B cell (primary cell): ENCODE measurements around the gene PLCE1. TPM values are rescaled to one million over a fixed set of nuclear protein-coding genes. Genes with fewer than 3 reads are reported as not detected.

ENCODE experiments used
- ATAC-seq: fragments of 200-7000 bp; cut with Tn5 transposase; one replicate; pipeline ENCODE4 v1.10.0; 2021; ENCODE audit warnings: low read depth, mild to moderate bottlenecking, moderate number of reproducible peaks, moderate library complexity
- CTCF ChIA-PET: fragments of 350-600 bp; sonication (Branson Sonifier 250); formaldehyde crosslinking; loops from one replicate; lab custom pipeline; 2021; ENCODE audit warnings: antibody characterized with exemption, inconsistent platforms; lab: Charles Lee
- POLR2A ChIA-PET: fragments of 350-600 bp; sonication (Branson Sonifier 250); formaldehyde crosslinking; loops from one replicate; lab custom pipeline; 2021; ENCODE audit warnings: antibody characterized with exemption; lab: Charles Lee
- DNase-seq: peaks from one replicate; pipeline ENCODE4 v3.0.0; 2013
- H2AFZ ChIP-seq: 2 replicates; pipeline ENCODE4 v1.6.1; 2012; ENCODE audit warnings: mild to moderate bottlenecking, low read depth, low read length; ENCODE audit not compliant: insufficient read depth, poor library complexity, severe bottlenecking
- H3K27ac ChIP-seq, 2 donors: 1 replicate in 1 of 2; 2 replicates in 1 of 2; pipeline ENCODE4 v1.5.1; 2012 to 2013; ENCODE audit warnings: low read length in 2 of 2, mild to moderate bottlenecking in 2 of 2, moderate library complexity in 1 of 2
- H3K27me3 ChIP-seq, 4 experiments: fragments of 200-600 bp in 1 of 4; sonication (generic) in 1 of 4; replicated peaks in 1 of 4; 1 replicate in 2 of 4; 2 replicates in 2 of 4; pipeline versions ENCODE4 v1.6.1 to v1.7.0; 2013 to 2016; ENCODE audit warnings: low read length in 3 of 4, mild to moderate bottlenecking in 2 of 4, mixed read lengths in 1 of 4, moderate library complexity in 1 of 4; ENCODE audit not compliant: insufficient read depth in 4 of 4, control insufficient read depth in 3 of 4; ENCODE audit errors: control extremely low read depth in 1 of 4
- H3K36me3 ChIP-seq, 2 experiments: replicated peaks in 1 of 2; 1 replicate in 1 of 2; 2 replicates in 1 of 2; pipeline versions ENCODE4 v1.6.1 to v1.7.1; 2013; ENCODE audit warnings: low read length in 1 of 2; ENCODE audit not compliant: insufficient read depth in 2 of 2, control insufficient read depth in 1 of 2; ENCODE audit errors: control extremely low read depth in 1 of 2, extremely low read depth in 1 of 2
- H3K4me1 ChIP-seq, 2 donors: fragments of 200-600 bp in 1 of 2; sonication (generic) in 1 of 2; 1 replicate in 1 of 2; 2 replicates in 1 of 2; pipeline versions ENCODE4 v1.5.1 to v1.6.1; 2013 to 2017; ENCODE audit warnings: low read length in 2 of 2; ENCODE audit not compliant: control insufficient read depth in 2 of 2, insufficient read depth in 2 of 2
- H3K4me2 ChIP-seq: replicated peaks from 2 replicates; pipeline ENCODE3; 2012; ENCODE audit warnings: mild to moderate bottlenecking, low read depth, low read length; ENCODE audit not compliant: poor library complexity, severe bottlenecking
- H3K4me3 ChIP-seq, 5 experiments: fragments of 200-600 bp in 1 of 5; sonication (generic) in 1 of 5; 1 replicate in 3 of 5; 2 replicates in 2 of 5; pipeline versions ENCODE4 v1.5.1 to v1.7.0; 2011 to 2016; ENCODE audit warnings: low read length in 4 of 5, mild to moderate bottlenecking in 4 of 5, low read depth in 2 of 5, control low read depth in 1 of 5, moderate library complexity in 1 of 5; ENCODE audit not compliant: insufficient read depth in 1 of 5; ENCODE audit errors: control extremely low read depth in 1 of 5, extremely low read depth in 1 of 5
- H3K79me2 ChIP-seq: fragments of 200-600 bp; sonication (generic); one replicate; pipeline ENCODE4 v1.6.0; 2016; ENCODE audit warnings: low read length; ENCODE audit not compliant: control insufficient read depth, insufficient read depth
- H3K9ac ChIP-seq: fragments of 200-600 bp; sonication (generic); 2 replicates; pipeline ENCODE4 v1.6.1; 2017; ENCODE audit warnings: mild to moderate bottlenecking, low read length, moderate library complexity
- H3K9me3 ChIP-seq, 3 donors: one replicate each; pipeline versions ENCODE4 v1.6.1 to v1.7.1; 2013; ENCODE audit warnings: low read length in 2 of 3; ENCODE audit not compliant: control insufficient read depth in 2 of 3, insufficient read depth in 1 of 3; ENCODE audit errors: control extremely low read depth in 1 of 3
- H4K20me1 ChIP-seq: 2 replicates; pipeline ENCODE4 v1.6.0; 2012; ENCODE audit warnings: mild to moderate bottlenecking, low read length; ENCODE audit not compliant: insufficient read depth, control insufficient read depth, poor library complexity, severe bottlenecking
- H3K27ac Mint-ChIP-seq: one replicate; pipeline ENCODE4 v1.8.0; 2021; ENCODE audit warnings: mixed read lengths
- H3K27me3 Mint-ChIP-seq: one replicate; pipeline ENCODE4 v1.8.0; 2021; ENCODE audit warnings: mixed read lengths
- H3K4me1 Mint-ChIP-seq: one replicate; pipeline ENCODE4 v1.8.0; 2021; ENCODE audit warnings: mixed read lengths
- H3K4me3 Mint-ChIP-seq: one replicate; pipeline ENCODE4 v1.8.0; 2021; ENCODE audit warnings: mixed read lengths
- H3K9me3 Mint-ChIP-seq: one replicate; pipeline ENCODE4 v1.8.0; 2022; ENCODE audit warnings: mixed read lengths; ENCODE audit not compliant: insufficient read depth
- CTCF ChIP-seq: fragments of 200-600 bp; IDR thresholded peaks from one replicate; pipeline ENCODE4 v1.8.0; 2022; ENCODE audit warnings: antibody characterized with exemption, mild to moderate bottlenecking
- EZH2 ChIP-seq: IDR thresholded peaks from 2 replicates; pipeline ENCODE4 v1.6.1; 2012; ENCODE audit warnings: borderline replicate concordance, low read depth, mild to moderate bottlenecking, moderate library complexity, low read length; ENCODE audit not compliant: insufficient read depth, poor library complexity, severe bottlenecking
- WGBS: methylation state at CpG from one replicate; pipeline ENCODE4 v1.1.5; 2013; ENCODE audit warnings: missing lambda C conversion rate; ENCODE audit not compliant: insufficient coverage; 5-methylcytosine and 5-hydroxymethylcytosine counted together
- intact Hi-C: fragments of 100-400 bp; cut with micrococcal nuclease; formaldehyde crosslinking; loops from one replicate; pipeline ENCODE4 v1.10.0; 2022
- polyA plus RNA-seq: library from polyadenylated mRNA; depleted of rRNA; stranded (reverse); fragments of >200 nt; gene quantifications from 2 replicates; pipeline ENCODE4 v1.2.3, GENCODE V29; 2012
- total RNA-seq, 2 donors: library from RNA; stranded (reverse); fragments of 120-200 nt in 1 of 2; gene quantifications; 1 replicate in 1 of 2; 2 replicates in 1 of 2; pipeline versions ENCODE4 v1.2.3 to v1.2.4, GENCODE V29; 2013 to 2022

PLCE1 gene
- total and polyA plus RNA-seq, 2 donors (not counting 1 experiment from before 2014, with no cell fraction given): not detected

GRCh38 chr10:94038024-94038423 is 44.3 kb downstream of the PLCE1 start:
- Histone ChIP-seq H3K27me3 (peaks cover 0 to 5% (median 0%) of the 10 kb centered on the region in 4 experiments), H3K36me3 (no peaks in the 10 kb centered on the region), H3K4me2 (no peak overlapping the region), H3K4me3 (no peak overlapping the region), H3K79me2 (no peaks in the 10 kb centered on the region), H3K9ac (no peak overlapping the region), H3K4me1 (no peaks in the 10 kb centered on the region), H2AFZ (no peak overlapping the region), H4K20me1 (no peaks in the 10 kb centered on the region), H3K27ac (no peak overlapping the region), H3K9me3 (no peaks in the 10 kb centered on the region)
- no peaks in the 10 kb centered on the region for H3K9me3 Mint-ChIP-seq
- no peak for ATAC-seq
- WGBS: 52% methylated on average over 3 of the region's 4 CpGs
- TF ChIP-seq EZH2 (no peak), CTCF (no peak)
- POLR2A ChIA-PET: no interaction called here
- no peak overlapping the region for H3K4me3 Mint-ChIP-seq
- H3K27ac Mint-ChIP-seq: no peak overlapping the region
- intact Hi-C loops: no loop called here
- peaks cover 3% of the 10 kb centered on the region for H3K4me1 Mint-ChIP-seq
- CTCF ChIA-PET: no interaction called here
- H3K27me3 Mint-ChIP-seq: peaks cover 12% of the 10 kb centered on the region
- DNase-seq: no peak

- no peak for ATAC-seq
- no peak overlapping the region for H3K9ac ChIP-seq
- 83% methylated on average over 2 of the region's 4 CpGs for WGBS
- no peaks in the 10 kb centered on the region for H3K27me3 ChIP-seq
- Mint-ChIP-seq H3K4me1 (peaks cover 3% of the 10 kb centered on the region), H3K27me3 (peaks cover 17% of the 10 kb centered on the region), H3K27ac (no peak overlapping the region), H3K9me3 (no peaks in the 10 kb centered on the region), H3K4me3 (no peak overlapping the region)
- no peaks in the 10 kb centered on the region for H3K9me3 ChIP-seq
- TF ChIP-seq CTCF: no peak
- TF ChIP-seq EZH2: no peak
- H3K4me3 ChIP-seq: no peak overlapping the region
- intact Hi-C loops: no loop called here
- H2AFZ ChIP-seq: no peak overlapping the region
- no peaks in the 10 kb centered on the region for H3K79me2 ChIP-seq
- H4K20me1 ChIP-seq: no peaks in the 10 kb centered on the region
- no peaks in the 10 kb centered on the region for H3K4me1 ChIP-seq
- H3K27ac ChIP-seq: no peak overlapping the region
- H3K36me3 ChIP-seq: no peaks in the 10 kb centered on the region
- H3K4me2 ChIP-seq: no peak overlapping the region
- CTCF ChIA-PET: no interaction called here
- no peak for DNase-seq
- POLR2A ChIA-PET: no interaction called here
Measured at GRCh38 chr10:94041206-94041605, 47.5 kb downstream of the PLCE1 start.
